ENCODE data around the gene ARMC9. TPM values are rescaled to one million over a fixed set of nuclear protein-coding genes. Genes with fewer than 3 reads are reported as not detected.
A peak's percentile ranks its signal among the peaks of the same experiment; 100 is the strongest.
"Not testable (repeated sequence)": the region's sequence is repeated elsewhere in the genome, so short reads cannot be mapped to it uniquely, and the experiment has no call there.

ARMC9 gene
- total RNA-seq, 2 experiments from 2014 or later, result 0.50 to 0.55 TPM

DNA sequence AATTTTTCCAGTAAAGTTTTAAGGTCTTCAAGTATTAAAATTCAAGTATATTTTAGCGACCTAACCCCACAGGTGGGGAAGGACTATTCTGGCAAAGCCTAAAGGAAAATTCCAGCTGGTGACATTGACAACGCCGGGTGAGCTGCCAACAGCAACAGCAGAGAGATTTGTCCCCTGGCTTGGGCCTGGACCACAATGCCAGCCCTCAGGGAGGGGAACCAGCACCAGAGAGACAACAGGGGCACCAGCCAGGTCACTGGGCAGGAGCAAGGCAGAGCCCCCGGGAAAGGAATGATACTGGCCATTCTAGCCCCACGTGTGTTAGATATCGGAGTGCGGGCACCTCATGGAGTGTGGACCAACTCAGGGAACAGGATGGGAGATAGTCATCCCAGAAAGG is 95.7 kb downstream of the ARMC9 start:
- Mint-ChIP-seq H3K36me3 (ENCODE audit: low read depth) (no peaks in the 10 kb centered on the region), H3K9me3 (no peaks in the 10 kb centered on the region), H3K27ac (no peak overlapping the region), H3K4me3 (no peak overlapping the region), H3K4me1 (no peaks in the 10 kb centered on the region), H3K27me3 (peaks cover 11% of the 10 kb centered on the region)
- POLR2A ChIA-PET, result no interaction called here
- CTCF ChIA-PET, result no interaction called here
- no peak for DNase-seq

DNA sequence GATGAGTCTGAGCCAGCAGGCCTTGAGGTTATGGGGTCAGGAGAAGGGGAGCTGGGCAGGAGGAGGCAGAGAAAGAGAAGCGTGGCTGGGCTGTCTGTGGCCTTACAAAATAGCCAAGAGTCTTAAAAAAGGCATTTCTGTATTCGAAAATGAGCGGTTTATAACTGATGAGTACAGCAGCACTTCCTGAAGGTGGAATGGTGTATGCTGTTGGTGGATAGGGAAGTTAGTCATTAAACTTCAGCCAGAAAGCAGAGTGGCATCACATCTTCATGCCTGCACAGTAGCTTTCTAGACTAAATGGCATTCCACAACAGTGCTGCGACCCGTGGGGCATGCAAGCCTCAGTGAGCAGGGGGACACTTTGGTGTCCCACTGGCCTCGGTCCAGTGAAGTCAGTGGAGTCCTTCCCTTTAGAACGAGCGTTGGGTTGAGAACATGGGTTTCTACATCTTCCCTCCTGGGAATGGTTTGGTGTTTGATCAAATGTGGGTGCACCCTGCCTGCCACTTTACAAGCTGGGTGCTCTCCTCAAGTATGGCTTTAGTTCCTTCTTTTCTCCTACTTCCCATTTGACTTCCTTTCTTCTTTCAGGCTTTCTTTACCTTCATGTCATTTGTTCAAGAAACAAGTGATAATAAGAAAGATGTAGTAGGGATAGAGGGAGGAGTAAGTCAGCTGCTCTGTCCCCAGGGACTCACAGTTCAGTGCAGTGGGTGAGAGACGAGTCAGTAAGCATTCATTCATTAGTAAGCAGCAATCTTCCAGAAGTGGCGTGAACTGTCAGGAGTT is 96.3 kb downstream of the ARMC9 start:
- Mint-ChIP-seq H3K27ac (no peak overlapping the region), H3K4me1 (no peaks in the 10 kb centered on the region), H3K4me3 (no peak overlapping the region), H3K36me3 (ENCODE audit: low read depth) (no peaks in the 10 kb centered on the region), H3K27me3 (peaks cover 14% of the 10 kb centered on the region), H3K9me3 (no peaks in the 10 kb centered on the region)
- no peak for DNase-seq
- ChIA-PET CTCF (no interaction called here), POLR2A (no interaction called here)

DNA sequence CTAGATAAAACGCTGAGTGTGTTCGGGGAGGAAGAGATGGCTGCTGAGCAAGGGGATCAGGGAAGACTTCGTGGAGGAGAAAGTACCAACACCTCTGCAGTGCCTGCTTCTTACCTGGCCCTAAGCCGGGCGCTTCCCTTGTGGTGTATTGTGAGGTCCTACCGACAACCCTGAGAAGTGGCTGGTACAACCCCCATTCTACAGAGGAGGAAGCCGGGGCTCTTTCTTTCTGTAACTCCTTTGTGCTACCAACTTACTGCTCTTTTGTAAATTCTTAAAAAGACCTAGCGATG is 96.9 kb downstream of the ARMC9 start:
- no peaks in the 10 kb centered on the region for H3K4me1 Mint-ChIP-seq
- no peaks in the 10 kb centered on the region for H3K9me3 Mint-ChIP-seq
- H3K4me3 Mint-ChIP-seq, result no peak overlapping the region
- peaks cover 13% of the 10 kb centered on the region for H3K27me3 Mint-ChIP-seq
- H3K27ac Mint-ChIP-seq, result no peak overlapping the region
- no peaks in the 10 kb centered on the region for H3K36me3 Mint-ChIP-seq (ENCODE audit: low read depth)
- ChIA-PET POLR2A (no interaction called here), CTCF (no interaction called here)
- DNase-seq, result no peak

DNA sequence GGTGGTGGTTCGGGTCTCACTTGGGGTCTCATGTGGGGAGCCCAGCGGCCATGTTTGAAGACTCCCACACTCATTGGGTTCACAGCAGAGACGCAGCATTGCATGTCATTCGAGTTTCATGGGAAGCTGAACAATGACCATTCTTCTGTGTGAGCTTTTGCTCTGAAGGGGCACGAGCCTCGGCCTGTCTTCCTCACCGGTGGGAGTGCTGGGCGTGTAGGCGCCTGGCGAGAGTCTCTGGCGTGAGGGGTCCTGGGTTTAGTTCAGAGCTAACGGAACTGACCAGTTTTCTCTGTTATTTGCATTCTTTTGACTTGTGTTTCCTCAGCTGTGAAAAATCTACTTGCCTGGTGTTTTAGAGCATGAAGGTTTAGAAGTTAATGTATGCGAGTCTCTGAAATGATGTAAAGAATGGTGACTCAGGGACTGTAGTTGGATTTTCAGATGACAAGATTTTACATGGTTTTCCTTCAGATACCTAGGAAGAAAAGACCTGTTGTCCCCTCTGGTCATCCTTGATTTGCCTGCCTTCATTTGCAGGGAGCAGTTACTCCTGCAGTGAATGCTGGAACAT is 98.1 kb downstream of the ARMC9 start:
- Mint-ChIP-seq H3K27me3 (peaks cover 13% of the 10 kb centered on the region), H3K27ac (no peak overlapping the region), H3K4me3 (no peak overlapping the region), H3K4me1 (peaks cover 4% of the 10 kb centered on the region), H3K36me3 (ENCODE audit: low read depth) (no peaks in the 10 kb centered on the region), H3K9me3 (no peaks in the 10 kb centered on the region)
- POLR2A ChIA-PET, result no interaction called here
- CTCF ChIA-PET, result interaction anchor here (1.1 to 3.1 kb wide), 5 partner anchors 94 to 156 kb away, joined by 3 to 22 read pairs (median 5); no protein-coding TSS in a partner anchor
- no peak for DNase-seq

DNA sequence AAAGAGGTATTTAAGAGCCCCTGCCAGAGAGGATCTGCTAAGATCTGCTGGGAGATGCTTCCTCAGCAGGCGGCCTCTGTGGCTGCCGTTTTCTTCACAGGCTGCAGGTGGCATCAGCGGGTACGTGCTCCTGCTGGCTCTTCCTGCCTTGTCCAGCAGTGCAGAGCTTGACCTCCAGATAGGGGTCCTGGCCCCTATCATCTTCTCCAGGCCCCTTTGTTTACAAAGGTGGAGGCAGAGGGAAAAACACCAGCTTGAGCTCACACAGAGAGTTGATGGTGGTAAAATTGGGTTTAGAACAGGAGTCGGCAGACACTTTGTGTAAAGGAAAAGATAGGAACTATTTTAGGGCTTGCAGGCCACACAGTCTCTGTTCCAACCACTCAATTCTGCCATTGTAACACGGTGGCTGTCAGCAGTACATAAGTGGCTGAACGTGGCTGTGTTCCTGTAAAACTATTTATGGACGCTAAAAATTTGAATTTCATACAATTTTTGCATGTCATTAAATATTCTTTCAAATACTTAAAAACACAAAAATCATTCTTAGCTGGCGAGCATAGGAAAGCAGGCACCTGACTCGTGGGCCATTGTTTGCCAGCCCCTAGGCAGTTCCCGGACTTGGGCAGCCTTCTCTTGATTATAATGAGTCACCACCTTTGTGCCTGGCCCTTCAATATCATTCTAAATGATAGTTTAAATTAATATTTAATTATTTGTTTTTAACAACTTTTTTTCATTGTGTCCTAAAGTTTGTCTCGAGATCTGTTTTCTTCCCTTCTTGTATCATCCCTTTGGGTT is 98.9 kb downstream of the ARMC9 start:
- Mint-ChIP-seq H3K9me3 (no peaks in the 10 kb centered on the region), H3K4me3 (no peak overlapping the region), H3K36me3 (ENCODE audit: low read depth) (no peaks in the 10 kb centered on the region), H3K4me1 (peaks cover 4% of the 10 kb centered on the region), H3K27me3 (peaks cover 13% of the 10 kb centered on the region), H3K27ac (no peak overlapping the region)
- ChIA-PET POLR2A (no interaction called here), CTCF (interaction anchor here (0.7 to 3.1 kb wide), 8 partner anchors 22 to 160 kb away, joined by 3 to 22 read pairs (median 4); no protein-coding TSS in a partner anchor)
- DNase-seq, result peak; percentile 36

DNA sequence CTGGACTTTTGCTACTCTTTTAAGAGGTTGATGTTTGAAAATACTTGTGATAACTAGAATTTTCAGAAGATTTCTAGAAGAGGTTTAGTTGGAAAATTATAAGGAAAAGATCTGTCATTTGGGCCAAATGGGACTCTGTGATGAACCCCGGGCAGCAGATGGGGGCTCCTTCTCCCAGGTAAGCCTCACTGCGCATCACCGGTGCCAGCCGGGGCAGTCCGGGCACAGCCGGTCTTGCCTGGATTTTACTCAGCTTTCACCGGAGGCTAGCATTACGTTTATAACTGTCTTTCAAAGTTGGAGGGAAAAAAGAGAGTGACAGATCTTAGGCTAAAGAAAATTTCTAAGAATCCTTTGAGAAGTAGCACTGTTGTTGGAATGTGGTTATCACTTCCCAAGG is 99.7 kb downstream of the ARMC9 start:
- Mint-ChIP-seq H3K4me1 (peaks cover 4% of the 10 kb centered on the region), H3K36me3 (ENCODE audit: low read depth) (no peaks in the 10 kb centered on the region), H3K4me3 (no peak overlapping the region), H3K27me3 (peaks cover 13% of the 10 kb centered on the region), H3K27ac (no peak overlapping the region), H3K9me3 (no peaks in the 10 kb centered on the region)
- POLR2A ChIA-PET, result no interaction called here
- no peak for DNase-seq
- CTCF ChIA-PET, result interaction anchor here (0.7 to 3.1 kb wide), 7 partner anchors 23 to 159 kb away, joined by 3 to 22 read pairs (median 3); no protein-coding TSS in a partner anchor

DNA sequence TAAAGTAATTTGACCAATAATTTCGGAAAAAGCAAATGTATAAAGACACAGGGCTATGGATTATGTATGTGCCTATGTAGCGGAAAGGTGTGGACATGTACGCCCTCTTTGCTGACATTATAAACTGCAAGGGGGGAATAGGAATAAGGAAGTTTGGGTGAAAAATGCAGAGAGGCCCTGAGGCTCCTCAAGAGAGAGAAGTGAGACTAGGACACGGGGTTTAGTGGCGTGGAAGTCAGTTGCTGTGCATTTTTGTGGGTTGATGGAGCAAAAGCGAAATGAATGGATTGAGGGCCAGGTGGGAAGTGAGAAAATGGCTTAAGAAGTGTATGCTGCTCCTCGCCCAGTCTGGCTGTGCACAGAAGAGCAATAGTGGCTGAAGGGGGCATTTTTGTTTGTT is 100.8 kb downstream of the ARMC9 start:
- ChIA-PET CTCF (interaction anchor here (1.1 to 3.1 kb wide), 3 partner anchors 48 to 152 kb away, joined by 3 to 22 read pairs (median 6); no protein-coding TSS in a partner anchor), POLR2A (no interaction called here)
- Mint-ChIP-seq H3K9me3 (no peaks in the 10 kb centered on the region), H3K27ac (no peak overlapping the region), H3K36me3 (ENCODE audit: low read depth) (no peaks in the 10 kb centered on the region), H3K4me3 (no peak overlapping the region), H3K27me3 (peaks cover 13% of the 10 kb centered on the region), H3K4me1 (peaks cover 4% of the 10 kb centered on the region)
- no peak for DNase-seq

DNA sequence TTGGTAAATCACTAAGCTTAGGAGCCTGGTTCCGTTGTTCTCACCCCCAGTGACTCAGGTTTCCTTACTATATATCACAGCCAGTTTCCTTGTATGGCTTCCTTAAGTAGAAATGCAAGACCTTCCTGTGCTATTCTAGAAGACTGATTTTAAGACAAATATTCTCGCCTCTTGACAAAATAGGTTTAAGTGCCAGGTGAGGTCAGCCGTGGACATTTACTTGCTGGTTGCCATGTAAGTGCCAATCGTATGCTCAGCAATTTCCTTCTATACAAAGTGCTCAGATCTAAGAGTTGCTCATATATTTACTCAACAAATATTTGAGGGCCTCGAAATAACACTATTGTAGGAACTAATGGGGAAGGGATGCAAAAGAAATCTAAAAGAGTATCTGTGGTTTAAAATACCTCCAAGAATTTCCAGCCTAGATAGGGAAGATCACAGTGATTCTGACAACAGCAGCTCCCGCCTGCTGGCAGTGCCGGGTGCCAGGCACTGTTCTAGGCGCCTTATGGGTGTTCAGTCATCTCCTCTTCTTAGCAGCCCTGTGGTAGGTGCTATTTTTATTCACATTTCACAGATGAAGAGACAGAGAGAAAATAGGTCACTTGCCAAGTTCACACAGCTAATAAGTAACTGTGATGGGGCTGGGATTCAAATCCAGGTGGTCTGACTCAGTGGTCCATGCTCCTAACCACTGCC is 101.7 kb downstream of the ARMC9 start:
- Mint-ChIP-seq H3K27me3 (peaks cover 12% of the 10 kb centered on the region), H3K36me3 (ENCODE audit: low read depth) (no peaks in the 10 kb centered on the region), H3K9me3 (no peaks in the 10 kb centered on the region), H3K4me3 (no peak overlapping the region), H3K4me1 (peaks cover 4% of the 10 kb centered on the region), H3K27ac (no peak overlapping the region)
- ChIA-PET POLR2A (no interaction called here), CTCF (interaction anchor here (2.1 kb wide), 1 partner anchor 152 kb away, joined by 6 read pairs; no protein-coding TSS in a partner anchor)
- no peak for DNase-seq

DNA sequence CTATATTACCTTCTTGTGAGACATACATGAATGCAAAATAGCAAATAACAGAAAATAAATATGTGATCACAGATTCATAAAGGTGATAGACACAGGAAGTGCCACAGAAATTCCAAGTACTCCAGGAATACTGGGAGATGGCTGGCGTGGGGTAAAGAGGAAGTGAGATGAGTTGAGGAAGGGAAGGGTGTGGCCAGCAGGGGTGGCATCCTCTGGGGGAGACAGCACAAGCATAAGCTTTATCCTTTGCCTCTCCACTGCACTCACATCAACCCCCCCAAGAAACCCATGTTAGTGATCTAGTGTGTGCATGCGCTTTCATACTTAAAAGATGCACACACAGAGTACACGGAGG is 102.3 kb downstream of the ARMC9 start:
- H3K4me3 Mint-ChIP-seq, result no peak overlapping the region
- POLR2A ChIA-PET, result no interaction called here
- no peaks in the 10 kb centered on the region for H3K36me3 Mint-ChIP-seq (ENCODE audit: low read depth)
- H3K4me1 Mint-ChIP-seq, result peaks cover 4% of the 10 kb centered on the region
- DNase-seq, result no peak
- CTCF ChIA-PET, result no interaction called here
- no peak overlapping the region for H3K27ac Mint-ChIP-seq
- H3K27me3 Mint-ChIP-seq, result peaks cover 16% of the 10 kb centered on the region
- no peaks in the 10 kb centered on the region for H3K9me3 Mint-ChIP-seq

DNA sequence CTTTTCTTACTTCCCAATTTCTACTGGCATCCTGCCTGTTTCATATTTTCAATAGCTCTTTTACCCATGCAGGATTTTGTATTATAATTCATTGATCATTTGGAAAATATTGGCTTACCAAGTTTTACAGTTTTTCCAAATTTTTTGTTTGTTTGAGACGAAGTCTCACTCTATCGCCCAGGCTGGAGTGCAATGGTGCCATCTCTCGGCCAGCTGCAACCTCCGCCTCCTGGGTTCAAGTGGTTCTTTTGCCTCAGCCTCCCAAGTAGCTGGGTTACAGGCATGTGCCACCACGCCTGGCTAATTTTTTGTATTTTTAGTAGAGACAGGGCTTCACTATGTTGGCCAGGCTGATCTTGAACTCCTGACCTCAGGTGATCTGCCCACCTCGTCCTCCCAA is 105.8 kb downstream of the ARMC9 start:
- ChIA-PET POLR2A (interaction anchor here (0.5 kb wide), 1 partner anchor 8 kb away, joined by 3 read pairs; no protein-coding TSS in a partner anchor), CTCF (interaction anchor here (0.8 kb wide), 1 partner anchor 103 kb away, joined by 3 read pairs; no protein-coding TSS in a partner anchor)
- H3K27me3 Mint-ChIP-seq, result peaks cover 25% of the 10 kb centered on the region
- not testable (repeated sequence) for H3K36me3 Mint-ChIP-seq (ENCODE audit: low read depth); H3K27ac Mint-ChIP-seq; DNase-seq; H3K4me1 Mint-ChIP-seq; H3K4me3 Mint-ChIP-seq; H3K9me3 Mint-ChIP-seq

DNA sequence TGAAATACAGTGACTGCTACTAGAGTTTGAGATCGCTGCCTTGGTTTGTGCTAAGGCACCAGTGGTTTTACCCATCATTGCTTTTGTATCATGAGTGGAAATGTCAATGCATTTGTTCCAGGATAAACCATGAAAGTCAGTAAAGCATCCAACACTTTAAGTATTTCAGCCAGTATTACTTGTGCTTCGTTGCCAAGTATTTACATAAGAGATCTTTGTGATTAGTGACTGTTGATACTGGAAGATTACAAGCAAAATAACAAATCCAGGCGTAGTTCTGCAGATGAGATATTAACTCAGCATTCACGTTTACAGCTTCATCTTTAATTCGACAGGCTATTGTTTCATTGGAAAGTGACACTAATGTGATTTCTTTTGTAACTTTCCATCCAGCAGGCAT is 106.8 kb downstream of the ARMC9 start:
- no peak for DNase-seq
- ChIA-PET CTCF (no interaction called here), POLR2A (interaction anchor here (1.3 kb wide), 1 partner anchor 17 kb away, joined by 3 read pairs; no protein-coding TSS in a partner anchor)
- no peaks in the 10 kb centered on the region for H3K9me3 Mint-ChIP-seq
- peaks cover 4% of the 10 kb centered on the region for H3K4me1 Mint-ChIP-seq
- no peak overlapping the region for H3K27ac Mint-ChIP-seq
- peaks cover 22% of the 10 kb centered on the region for H3K27me3 Mint-ChIP-seq
- H3K4me3 Mint-ChIP-seq, result no peak overlapping the region
- no peaks in the 10 kb centered on the region for H3K36me3 Mint-ChIP-seq (ENCODE audit: low read depth)

DNA sequence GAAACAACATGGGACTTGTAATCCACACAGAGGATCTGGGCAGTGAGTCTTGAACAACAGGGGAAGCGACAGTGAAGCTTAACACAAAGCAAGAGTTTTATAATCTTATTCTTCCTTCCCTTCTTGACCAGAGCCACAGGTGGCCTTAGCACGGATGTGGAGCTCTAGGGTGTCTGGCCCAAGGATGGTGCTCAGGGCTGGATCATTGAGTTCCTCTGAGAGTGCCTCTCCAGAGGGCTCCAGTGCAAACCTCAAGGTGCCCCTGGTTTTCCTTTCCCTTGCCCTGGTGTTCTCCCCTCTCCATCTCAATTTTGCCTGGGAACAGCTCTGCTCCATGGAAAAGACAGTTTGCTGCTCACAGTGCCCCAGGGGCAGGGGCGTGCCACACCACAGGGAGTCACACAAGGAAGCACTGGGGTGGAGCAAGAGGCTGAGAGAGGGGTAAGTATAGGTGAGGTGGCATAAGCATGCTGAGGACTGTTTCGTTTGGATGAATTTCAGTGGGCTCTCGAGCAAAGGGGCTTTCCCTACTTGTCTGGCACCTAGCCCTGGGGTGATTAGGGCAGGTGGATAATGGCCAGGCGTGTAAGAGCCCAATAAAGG is 108.5 kb downstream of the ARMC9 start:
- H3K27me3 Mint-ChIP-seq, result peaks cover 22% of the 10 kb centered on the region
- DNase-seq, result no peak
- ChIA-PET POLR2A (no interaction called here), CTCF (no interaction called here)
- no peaks in the 10 kb centered on the region for H3K9me3 Mint-ChIP-seq
- no peak overlapping the region for H3K4me3 Mint-ChIP-seq
- H3K36me3 Mint-ChIP-seq (ENCODE audit: low read depth), result no peaks in the 10 kb centered on the region
- H3K27ac Mint-ChIP-seq, result no peak overlapping the region
- no peaks in the 10 kb centered on the region for H3K4me1 Mint-ChIP-seq

DNA sequence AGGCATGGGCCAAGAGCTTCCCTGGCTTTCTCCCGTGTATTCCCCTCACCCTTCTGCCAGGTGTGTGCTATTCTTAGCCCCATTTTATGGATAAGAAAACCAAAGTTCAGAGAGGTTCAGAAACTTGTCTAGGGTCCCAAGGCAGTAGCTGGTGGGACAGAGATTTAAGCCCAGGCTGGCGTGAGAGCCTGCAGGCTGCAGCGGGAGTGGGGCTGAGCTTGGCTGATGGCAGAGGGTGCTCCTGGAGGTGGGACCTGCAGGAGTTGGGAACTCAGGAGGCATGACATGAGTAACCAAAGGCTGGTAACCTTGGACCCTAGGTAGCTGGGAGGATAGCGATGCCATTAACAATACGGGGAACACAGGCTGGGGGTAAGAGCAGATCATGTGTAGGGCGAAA is 109.8 kb downstream of the ARMC9 start:
- CTCF ChIA-PET, result no interaction called here
- Mint-ChIP-seq H3K27ac (no peak overlapping the region), H3K4me3 (no peak overlapping the region), H3K27me3 (peaks cover 22% of the 10 kb centered on the region), H3K9me3 (no peaks in the 10 kb centered on the region), H3K36me3 (ENCODE audit: low read depth) (no peaks in the 10 kb centered on the region), H3K4me1 (no peaks in the 10 kb centered on the region)
- POLR2A ChIA-PET, result no interaction called here
- no peak for DNase-seq

Data from activated CD4-positive, alpha-beta memory T cell treated with anti-CD3 and anti-CD28 coated beads, Interleukin-2, amount 10 ng/mL, durations not matched to agents 7 days and 5 days (primary cell).